HG03520 (cell line): Measurements from ENCODE around the gene AGAP9.
"Not testable (repeated sequence)": the region's sequence is repeated elsewhere in the genome, so short reads cannot be mapped to it uniquely, and the experiment has no call there.

Experiments used
- ATAC-seq: cut with Tn5 transposase; IDR thresholded peaks from one replicate; pipeline ENCODE4 v1.9.1; 2021; ENCODE audit warnings: mild to moderate bottlenecking, moderate library complexity; ENCODE audit not compliant: unreplicated experiment

AGAP9 gene

DNA sequence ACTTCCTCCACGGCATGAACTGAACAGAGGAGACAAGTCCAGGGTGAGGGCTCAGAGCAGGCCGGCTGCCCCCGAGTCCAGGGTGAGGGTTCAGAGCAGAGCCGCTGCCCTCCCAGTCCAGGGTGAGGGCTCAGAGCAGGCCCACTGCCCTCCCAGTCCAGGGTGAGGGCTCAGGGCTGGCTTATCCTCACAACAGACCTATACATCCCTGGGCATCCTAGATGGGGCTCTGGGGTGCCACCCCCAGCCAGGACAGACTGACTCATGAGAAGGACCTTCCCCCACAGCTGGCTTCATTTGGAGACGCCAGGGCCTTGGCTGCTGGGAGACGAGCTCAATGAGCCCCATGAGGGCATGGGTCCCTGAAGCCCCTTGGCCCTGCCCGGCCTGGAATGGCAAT lies 33.8 kb downstream of the AGAP9 start:
- ATAC-seq, result not testable (repeated sequence)

DNA sequence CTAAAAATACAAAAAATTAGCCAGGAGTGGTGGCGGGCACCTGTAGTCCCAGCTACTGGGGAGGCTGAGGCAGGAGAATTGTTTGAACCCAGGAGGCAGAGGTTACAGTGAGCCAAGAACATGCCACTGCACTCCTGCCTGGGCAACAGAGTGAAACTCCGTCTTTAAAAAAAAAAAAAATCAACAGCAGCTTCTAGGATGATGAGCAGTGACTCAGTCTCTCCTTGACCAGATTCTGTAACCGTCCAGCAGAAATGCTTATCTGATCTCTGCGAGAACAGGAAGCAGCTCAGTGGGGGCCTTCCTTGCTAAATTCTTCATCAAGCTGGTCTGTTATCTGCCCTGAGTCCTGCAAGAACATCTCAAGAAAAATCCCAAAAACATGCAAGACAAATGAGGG lies 37.5 kb downstream of the AGAP9 start:
- ATAC-seq, result not testable (repeated sequence)

DNA sequence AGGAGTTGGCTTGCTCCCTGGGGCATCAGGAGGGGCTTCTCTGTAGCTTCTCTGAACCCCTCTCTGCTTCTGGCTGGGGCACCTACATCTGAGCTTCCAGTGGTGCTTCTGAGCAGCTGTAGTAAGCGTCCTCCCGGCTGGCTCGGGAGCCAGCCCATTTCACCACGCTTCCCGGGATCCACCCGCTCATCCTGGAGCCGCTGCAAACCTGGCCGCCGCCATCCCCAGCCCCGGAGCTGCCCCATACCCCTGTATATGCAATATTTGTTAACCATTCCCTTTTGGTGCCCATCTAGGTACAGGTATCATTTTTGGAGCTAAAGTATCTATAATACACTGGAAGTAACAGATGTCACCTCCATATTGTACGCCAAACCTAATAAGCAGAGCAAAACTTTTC lies 38.7 kb downstream of the AGAP9 start:
- not testable (repeated sequence) for ATAC-seq

DNA sequence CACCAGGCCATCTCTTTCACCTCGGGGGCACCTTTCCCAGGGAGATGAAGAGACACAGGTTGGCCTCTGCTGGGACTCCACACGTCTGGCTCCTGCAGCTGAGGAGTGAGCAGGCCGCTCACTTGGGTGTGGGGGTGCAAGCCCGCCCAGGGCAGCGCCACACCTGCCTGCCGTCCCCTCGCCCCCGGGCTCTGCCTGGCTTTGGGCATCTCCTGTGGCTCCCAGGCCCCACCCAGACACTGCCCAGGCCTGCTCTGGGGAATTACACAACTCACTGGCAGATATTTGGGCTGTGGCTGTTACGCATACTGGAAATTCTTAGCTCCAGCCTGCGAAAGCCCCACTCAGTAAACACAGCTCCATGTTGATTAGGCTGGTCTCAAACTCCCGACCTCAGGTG lies 39.5 kb downstream of the AGAP9 start, which contains the start of gene ANXA8:
Gene ANXA8, minus strand, starts transcription at position 193 of the 400 bp plus-strand sequence. Its CDS starts 182 bp downstream, at position 11.
- ATAC-seq, result not testable (repeated sequence)

DNA sequence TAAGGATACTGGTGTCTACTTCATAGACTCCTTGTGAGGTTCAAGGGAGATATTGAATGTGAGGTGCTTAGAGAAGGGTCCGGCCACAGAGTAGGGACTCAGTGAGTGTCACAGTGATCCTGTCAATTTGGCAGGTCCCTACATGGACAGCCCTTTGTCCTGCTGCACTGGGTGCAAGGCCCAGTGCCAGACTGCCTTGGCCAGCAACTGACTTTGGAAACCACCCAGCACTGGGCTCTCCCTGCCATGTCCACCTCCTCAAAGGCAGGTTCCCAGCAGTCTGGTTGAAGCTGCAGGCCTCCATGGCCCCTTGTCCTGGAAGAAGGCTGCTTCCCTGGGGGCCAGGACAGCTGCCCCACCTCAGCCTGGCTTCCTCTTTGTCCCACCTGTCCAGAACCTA lies 41.1 kb downstream of the AGAP9 start:
- ATAC-seq, result not testable (repeated sequence)

DNA sequence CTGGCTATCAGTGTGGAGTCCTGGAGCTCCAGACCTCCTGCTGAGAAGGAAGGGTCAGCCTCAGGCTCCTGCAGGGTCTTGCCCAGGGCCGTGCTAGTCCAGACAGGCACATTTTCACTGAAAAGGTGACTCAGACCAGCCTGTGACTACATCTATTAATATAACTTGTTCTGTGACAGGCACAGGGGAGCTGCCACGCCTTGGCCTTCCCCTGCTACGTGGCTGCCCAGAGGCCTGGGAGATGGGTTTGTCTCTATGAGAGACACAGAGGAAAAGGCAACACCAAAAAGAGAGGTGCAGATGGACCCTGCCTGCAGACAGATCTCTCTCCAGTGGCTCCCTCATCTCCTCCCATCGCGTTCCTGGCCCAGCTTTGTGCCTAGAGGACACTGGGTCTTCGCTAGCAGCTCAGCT lies 41.7 kb downstream of the AGAP9 start:
- ATAC-seq, result not testable (repeated sequence)

DNA sequence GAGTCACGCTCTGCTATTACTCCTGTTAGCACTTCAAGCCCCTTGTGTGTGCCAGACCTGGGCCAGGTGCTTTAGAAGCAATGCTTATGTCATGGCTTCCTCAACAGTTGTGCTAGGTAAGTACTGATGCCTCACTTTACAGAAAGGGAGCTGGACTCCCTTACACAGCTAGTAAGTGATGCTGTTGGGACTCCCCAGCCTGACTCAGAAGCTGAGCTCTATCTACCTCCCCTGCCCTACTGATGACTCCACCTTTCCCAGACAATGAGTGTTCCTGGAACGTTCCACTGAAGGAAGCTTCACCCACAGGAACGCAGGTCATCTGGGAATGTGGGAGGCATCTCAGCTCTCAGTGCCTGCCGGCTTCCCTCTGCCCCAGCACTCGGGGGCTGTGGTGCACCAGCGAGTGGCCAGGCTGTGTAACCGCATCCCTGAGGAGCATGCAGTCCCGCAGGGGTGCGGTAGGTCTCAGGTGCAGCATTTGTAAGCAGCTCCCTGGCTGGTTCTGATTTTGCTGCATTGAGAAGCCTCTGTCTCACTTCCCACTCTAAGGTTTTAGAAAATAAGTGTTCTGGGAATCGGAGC lies 42.2 kb downstream of the AGAP9 start:
- not testable (repeated sequence) for ATAC-seq

DNA sequence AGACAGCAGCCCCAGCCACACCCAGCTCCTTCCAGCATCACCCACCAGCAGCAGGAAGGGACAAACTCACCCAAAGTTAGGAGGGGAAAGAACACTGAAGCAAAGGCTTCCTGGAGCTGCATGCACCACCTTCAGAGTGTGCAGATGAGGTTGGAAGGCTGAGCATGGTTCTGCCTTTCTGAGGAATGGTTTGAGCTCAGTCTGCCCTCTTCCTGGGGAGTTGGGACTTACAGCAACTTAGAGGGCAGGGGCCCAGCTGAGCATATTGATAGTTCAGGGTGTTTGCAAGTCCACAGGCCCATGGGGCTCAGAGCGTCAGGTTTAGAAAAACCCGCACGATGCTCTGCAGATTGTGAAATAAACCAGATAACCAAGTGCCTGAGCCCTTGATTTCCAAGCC lies 43.3 kb downstream of the AGAP9 start:
- not testable (repeated sequence) for ATAC-seq

DNA sequence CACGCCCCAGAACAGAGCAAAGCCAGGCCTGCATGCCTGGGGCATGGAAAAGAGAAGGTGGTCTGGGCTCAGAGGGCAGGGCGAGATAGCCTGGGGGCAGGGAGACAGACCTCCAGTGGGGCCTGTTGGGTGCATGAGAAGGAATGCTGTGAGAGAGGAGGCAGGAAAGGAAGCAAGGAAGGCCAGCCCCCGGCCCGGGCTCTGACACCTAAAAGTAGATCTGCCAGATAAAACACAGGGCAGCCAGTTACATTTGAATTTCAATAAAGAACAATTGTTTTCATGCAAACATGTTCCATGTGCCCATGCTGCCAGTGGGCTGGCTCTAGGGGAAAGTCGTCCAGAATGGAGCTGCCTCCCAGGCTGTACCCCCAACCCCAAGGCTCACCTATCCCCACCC lies 45.3 kb downstream of the AGAP9 start:
- not testable (repeated sequence) for ATAC-seq

DNA sequence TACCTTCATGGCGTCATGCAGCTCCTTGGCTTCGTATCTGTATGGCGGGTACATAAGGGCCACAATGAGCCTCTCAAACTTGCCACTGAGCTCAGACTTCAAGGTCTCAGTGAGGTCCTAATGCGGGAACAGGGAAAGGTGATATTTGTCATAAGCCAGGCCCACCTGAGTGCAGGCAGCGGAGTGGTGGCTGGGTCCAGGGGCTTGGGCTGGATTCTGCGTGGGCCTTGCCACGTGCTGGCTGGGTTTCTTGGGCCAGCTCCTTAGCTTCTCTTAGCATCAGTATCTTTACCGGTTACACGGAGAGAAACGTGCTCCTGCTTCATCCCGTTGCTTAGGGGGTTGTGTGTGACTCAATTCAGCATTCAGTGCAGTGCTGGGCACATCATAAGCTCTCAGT lies 46.4 kb downstream of the AGAP9 start:
- ATAC-seq, result not testable (repeated sequence)

DNA sequence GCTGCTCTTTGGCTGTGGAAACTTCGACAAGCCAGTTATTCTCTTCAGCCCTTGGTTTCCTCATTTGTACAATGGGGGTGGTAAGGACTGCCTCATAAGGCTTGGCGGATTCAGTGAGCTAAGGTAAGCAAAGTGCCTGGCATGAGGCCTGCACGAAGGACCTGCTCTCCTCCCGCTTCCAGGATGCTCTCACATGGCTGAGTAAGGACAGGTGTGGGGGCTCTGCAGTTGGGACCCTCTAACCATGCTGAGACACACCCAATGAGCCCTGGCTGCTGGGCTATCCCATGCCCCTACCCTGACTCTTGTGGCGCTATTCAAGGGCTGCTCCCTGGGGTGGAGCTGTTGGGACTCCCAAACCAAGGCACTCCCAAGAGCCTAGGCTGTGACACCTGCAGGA lies 48.3 kb downstream of the AGAP9 start:
- ATAC-seq, result not testable (repeated sequence)

DNA sequence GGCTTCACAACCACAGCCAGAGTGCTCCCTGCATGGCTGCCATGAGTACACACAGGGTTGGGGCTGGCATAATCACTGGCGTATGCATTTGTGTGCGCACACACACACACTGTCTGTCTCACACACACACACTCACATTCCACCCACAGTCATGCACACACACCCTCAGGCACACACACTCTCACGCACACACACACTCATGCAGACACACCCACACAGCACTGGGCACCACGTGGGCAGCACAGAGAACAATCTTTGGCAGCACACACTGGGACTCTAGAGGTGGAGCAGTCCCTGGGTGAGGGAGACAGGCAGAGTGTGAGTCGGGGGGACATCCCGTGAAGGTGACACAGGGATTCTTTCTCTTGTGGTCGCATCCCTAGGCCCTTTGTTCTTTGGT lies 49.9 kb downstream of the AGAP9 start:
- ATAC-seq, result not testable (repeated sequence)

DNA sequence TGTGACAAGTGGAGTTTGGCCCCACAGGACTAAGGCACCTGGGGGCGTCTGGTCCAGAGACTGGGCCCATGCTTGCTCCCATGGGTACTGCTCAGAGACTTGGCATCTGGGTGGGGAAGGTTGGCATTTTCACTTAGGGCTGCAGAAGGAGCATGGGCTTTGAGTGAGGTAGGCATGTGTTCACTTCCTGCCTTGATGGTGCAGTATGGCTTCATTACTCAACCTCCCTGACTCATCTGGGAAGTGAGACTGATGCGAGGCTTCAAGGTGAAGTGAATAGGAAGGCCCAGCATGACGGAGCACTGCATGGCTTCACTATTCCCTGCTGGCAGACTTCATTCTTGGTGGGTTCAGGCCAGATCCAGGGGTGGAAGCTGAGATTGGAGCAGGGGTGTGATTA lies 50.8 kb downstream of the AGAP9 start:
- not testable (repeated sequence) for ATAC-seq

DNA sequence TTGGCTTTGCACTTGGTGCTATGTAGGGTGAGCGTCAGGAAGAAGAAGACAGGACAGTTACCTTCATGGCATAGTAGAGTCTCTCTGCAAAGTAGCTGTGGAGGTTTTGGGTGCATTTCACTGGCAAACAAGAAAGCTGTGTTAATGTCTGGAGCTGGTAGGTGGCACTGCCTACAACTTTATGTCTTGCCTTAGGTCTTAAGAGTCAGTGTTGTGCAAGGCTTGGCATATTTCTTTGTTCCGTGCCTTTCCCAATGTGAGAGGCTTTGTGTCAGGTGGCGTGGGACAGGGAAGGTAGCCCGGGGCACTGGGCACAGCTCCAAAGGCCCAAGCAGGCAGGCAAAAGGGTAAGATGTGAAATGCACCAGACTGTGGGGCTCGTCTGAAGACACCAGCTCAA lies 51.4 kb downstream of the AGAP9 start:
- not testable (repeated sequence) for ATAC-seq

DNA sequence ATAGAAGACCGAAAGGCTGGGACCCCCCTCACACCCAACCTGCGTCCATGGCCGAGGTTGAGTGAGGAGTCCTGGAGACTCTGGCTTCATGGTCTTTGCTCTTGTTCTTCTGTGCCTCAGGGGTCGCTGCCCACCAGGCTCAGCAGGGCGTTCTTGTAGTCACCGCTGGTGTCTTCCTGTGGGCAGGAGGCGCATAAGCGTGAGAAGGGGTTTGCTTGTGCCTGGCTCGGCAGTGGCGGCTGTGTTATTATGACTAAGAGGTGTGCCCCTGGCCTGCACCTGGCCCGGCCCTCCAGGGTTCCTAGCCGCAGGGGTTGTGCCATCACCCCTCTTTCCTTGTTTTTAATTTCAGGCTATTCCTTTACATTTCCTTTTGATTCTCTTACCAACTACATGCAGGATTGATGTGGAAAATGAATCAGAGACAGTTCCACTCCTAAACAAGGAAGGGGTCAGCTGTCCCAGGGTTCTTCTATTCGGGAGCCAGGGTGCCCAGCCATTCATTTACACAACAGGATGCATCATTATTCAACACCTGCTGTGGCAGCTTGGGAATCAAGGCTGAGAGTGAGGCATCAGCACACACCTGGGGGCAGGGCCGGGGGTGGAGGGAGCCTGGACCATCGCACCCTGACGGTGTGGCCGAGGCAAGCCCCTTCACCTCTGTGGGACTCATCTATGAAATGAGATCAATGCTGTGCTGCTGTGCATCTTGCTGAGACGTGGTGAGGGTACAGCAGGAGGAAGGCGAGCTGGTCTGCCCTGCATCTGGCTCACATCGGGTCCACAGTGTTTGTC lies 54.5 kb downstream of the AGAP9 start:
- ATAC-seq, result not testable (repeated sequence)

DNA sequence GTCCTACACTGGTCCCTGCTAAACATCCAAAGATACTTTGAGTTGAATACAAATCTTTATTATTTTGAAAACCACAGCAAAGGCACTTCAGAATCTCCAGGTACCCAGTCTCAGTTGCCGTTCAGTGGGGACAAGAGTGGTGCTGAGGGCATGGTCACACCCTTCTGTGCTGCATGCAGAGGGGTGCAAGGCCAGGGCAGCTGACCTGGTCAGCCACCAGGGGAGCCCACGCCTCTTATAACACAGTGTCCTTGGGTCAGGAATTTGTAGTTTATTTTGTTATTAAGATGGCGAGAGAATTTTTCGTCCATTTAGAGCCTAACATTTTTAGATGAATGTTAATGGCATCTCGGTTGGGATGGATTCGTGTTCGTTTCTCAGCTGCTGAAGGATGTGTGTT lies 55.5 kb downstream of the AGAP9 start:
- not testable (repeated sequence) for ATAC-seq

DNA sequence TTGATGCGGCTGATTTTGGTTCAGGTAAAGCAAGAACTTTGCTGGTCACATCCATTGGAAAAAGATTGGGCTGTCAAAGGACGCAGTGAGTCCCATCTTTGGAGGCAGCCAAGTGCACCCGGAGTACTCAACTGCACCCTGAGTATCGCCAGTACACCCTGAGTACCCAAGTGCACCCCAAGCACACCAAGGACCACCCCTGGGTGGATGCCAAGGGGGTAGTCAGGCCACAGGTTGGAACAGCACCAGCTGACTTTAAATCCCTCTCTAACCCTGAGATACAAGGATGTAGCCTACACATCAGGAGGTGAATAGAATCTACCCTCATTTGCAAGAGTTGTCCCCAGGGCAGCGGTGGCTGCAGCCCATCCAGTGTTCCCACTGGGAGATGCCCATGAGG lies 56.0 kb downstream of the AGAP9 start:
- not testable (repeated sequence) for ATAC-seq

DNA sequence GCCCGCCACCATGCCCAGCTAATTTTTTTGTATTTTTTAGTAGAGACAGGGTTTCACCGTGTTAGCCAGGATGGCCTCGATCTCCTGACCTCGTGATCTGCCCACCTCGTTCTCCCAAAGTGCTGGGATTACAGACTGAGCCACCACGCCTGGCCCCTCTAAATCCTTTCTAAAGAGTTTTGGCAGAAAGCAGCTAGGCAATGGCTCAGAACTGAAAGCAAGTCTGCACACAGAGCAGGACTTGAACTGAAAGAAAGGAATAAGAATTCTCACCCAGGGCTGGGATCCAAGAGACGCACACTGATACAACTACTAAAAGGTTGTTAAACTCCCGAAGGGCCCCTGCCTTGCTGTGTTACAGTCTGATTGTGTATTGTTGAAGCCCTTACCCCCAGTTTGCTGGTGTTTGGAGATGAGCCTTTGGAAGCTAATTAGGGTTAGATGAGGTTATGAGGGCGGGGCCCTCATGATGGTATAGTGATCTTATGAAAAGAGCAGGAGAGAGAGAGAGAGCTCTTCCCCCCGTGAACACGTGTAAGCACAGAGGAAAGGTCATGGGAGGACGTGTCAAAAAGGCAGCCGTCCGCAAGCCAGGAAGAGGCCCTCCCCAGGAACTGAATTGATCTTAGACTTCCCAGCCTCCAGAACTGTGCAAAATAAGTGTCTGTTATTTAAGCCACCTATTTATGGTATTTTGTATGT lies 58.1 kb downstream of the AGAP9 start:
- ATAC-seq, result not testable (repeated sequence)

DNA sequence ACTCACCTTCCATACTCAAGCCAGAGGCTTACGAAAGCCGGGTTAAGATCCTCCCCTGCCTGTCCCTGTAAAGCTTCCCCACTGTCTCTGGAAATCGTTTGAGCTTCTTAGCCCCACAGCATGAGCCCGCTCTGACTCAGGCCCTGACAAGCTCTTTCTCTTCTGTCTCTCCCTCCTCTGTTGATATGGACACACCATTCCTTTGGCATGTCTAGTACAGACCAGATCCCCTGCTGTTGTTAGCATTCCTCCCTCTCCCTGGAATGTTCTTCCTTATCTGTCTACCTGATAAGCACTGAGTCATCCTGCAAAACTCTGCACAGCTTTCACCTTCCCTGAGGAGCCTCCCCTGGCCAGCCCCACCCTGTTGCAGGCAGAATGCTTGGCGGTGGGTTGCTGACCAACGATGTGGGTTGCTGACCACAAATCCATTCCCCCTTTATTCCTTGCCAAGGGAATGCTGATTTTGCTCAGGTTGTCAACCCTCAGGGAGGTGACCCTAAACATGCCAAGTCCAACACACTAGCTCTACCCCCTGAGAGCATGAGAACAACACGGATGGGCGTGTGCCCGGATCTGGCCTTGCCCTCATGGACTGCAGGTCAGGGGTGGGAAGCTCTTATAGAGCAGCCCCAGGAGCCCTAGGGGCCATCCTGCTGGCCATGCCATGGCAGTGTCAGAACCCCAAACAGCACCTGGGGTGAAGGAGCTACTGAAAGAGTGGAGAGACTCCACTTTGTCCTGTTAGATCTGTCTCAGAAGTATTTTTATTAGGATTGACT lies 60.7 kb downstream of the AGAP9 start:
- not testable (repeated sequence) for ATAC-seq

DNA sequence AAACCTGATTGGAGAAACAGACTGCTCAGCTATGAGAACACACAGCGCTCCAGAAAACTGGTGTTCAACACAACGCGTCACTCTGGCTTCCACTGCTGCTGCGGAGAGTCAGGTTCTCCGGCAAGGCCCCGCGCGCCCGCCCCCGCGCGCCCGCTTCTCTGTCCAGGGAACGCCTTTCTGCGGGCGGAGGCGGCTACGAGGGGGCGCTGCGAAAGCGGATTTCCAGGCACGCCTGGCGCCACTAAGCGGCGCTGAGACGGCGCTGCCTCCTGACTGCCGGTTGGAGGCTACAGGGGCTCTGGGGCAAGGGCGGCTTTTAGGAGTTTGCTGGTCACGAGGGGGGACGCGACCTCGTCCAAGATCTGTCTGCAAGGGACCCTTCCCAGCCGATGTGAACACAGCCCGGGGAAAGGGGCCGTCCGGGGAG lies 62.2 kb downstream of the AGAP9 start:
- ATAC-seq, result not testable (repeated sequence)
